H9 (cell line): ENCODE measurements around the gene CHADL. TPM values are rescaled to one million over a fixed set of nuclear protein-coding genes. Genes with fewer than 3 reads are reported as not detected.

Source experiments
- DNase-seq: peaks from one replicate; pipeline ENCODE4 v3.0.0-alpha.2; 2017
- H2AFZ ChIP-seq: one replicate; pipeline ENCODE4 v1.6.1; 2013; ENCODE audit warnings: mild to moderate bottlenecking, low read length, control low read depth, moderate library complexity
- H2AK5ac ChIP-seq: 2 replicates; pipeline ENCODE4 v1.6.1; 2013; ENCODE audit warnings: low read length, control low read depth, mixed read lengths; ENCODE audit not compliant: insufficient read length
- H2BK120ac ChIP-seq: one replicate; pipeline ENCODE4 v1.6.1; 2013; ENCODE audit warnings: low read depth, mild to moderate bottlenecking, low read length, control low read depth, inconsistent platforms; ENCODE audit not compliant: poor library complexity, severe bottlenecking
- H2BK12ac ChIP-seq: 2 replicates; pipeline ENCODE4 v1.6.1; 2013; ENCODE audit warnings: low read length, control low read depth, mixed read lengths, low read depth; ENCODE audit not compliant: insufficient read length
- H2BK15ac ChIP-seq: 2 replicates; pipeline ENCODE4 v1.6.1; 2013; ENCODE audit warnings: low read depth, low read length, control low read depth
- H2BK20ac ChIP-seq: one replicate; pipeline ENCODE4 v1.6.1; 2013; ENCODE audit warnings: low read depth, mild to moderate bottlenecking, low read length, control low read depth, inconsistent platforms; ENCODE audit not compliant: poor library complexity, severe bottlenecking
- H2BK5ac ChIP-seq: 2 replicates; pipeline ENCODE4 v1.6.1; 2013; ENCODE audit warnings: low read length, control low read depth, mixed read lengths; ENCODE audit not compliant: insufficient read length
- H3K14ac ChIP-seq: 2 replicates; pipeline ENCODE4 v1.6.1; 2013; ENCODE audit warnings: low read length, control low read depth; ENCODE audit not compliant: insufficient read depth
- H3K18ac ChIP-seq: 2 replicates; pipeline ENCODE4 v1.6.1; 2013; ENCODE audit warnings: low read depth, mild to moderate bottlenecking, mixed read lengths, low read length, control low read depth; ENCODE audit not compliant: insufficient read length
- H3K23ac ChIP-seq: 2 replicates; pipeline ENCODE4 v1.6.1; 2013; ENCODE audit warnings: low read length, control low read depth, mixed read lengths, low read depth; ENCODE audit not compliant: insufficient read length
- H3K23me2 ChIP-seq: 2 replicates; pipeline ENCODE4 v1.6.1; 2013; ENCODE audit warnings: low read depth, mild to moderate bottlenecking, mixed read lengths, low read length, control low read depth; ENCODE audit not compliant: insufficient read length, poor library complexity, severe bottlenecking
- H3K27ac ChIP-seq: 2 replicates; pipeline ENCODE4 v1.5.1; 2013; ENCODE audit warnings: low read length, control low read depth, mixed read lengths, low read depth; ENCODE audit not compliant: insufficient read length
- H3K27me3 ChIP-seq: 2 replicates; pipeline ENCODE4 v1.6.1; 2013; ENCODE audit warnings: low read length, control low read depth, inconsistent platforms; ENCODE audit not compliant: insufficient read depth
- H3K4ac ChIP-seq: 2 replicates; pipeline ENCODE4 v1.6.1; 2013; ENCODE audit warnings: low read depth, mild to moderate bottlenecking, control low read depth, inconsistent platforms, low read length, moderate library complexity
- H3K4me1 ChIP-seq: 2 replicates; pipeline ENCODE4 v1.6.1; 2013; ENCODE audit warnings: low read length, control low read depth, inconsistent platforms; ENCODE audit not compliant: insufficient read depth
- H3K4me2 ChIP-seq: 2 replicates; pipeline ENCODE4 v1.6.1; 2013; ENCODE audit warnings: low read length, control low read depth, mixed read lengths; ENCODE audit not compliant: insufficient read length, insufficient read depth
- H3K56ac ChIP-seq: 2 replicates; pipeline ENCODE4 v1.6.1; 2013; ENCODE audit warnings: low read depth, mild to moderate bottlenecking, mixed read lengths, low read length, control low read depth; ENCODE audit not compliant: insufficient read length
- H3K79me1 ChIP-seq: 2 replicates; pipeline ENCODE4 v1.6.1; 2013; ENCODE audit warnings: low read depth, mild to moderate bottlenecking, moderate library complexity, low read length, control low read depth, inconsistent platforms; ENCODE audit not compliant: insufficient read depth, poor library complexity, severe bottlenecking
- H3K79me2 ChIP-seq: 2 replicates; pipeline ENCODE4 v1.6.1; 2013; ENCODE audit warnings: low read length, control low read depth, inconsistent platforms; ENCODE audit not compliant: insufficient read depth
- H3K9ac ChIP-seq: 2 replicates; pipeline ENCODE4 v1.6.1; 2013; ENCODE audit warnings: low read length, control low read depth, mixed read lengths; ENCODE audit not compliant: insufficient read length; ENCODE audit errors: extremely low read depth
- H3K9me3 ChIP-seq: one replicate; pipeline ENCODE4 v1.6.1; 2013; ENCODE audit warnings: low read depth, low read length, inconsistent platforms; ENCODE audit not compliant: control insufficient read depth
- H3T11ph ChIP-seq: one replicate; pipeline ENCODE4 v1.6.1; 2013; ENCODE audit warnings: mild to moderate bottlenecking, low read length, control low read depth, inconsistent platforms
- H4K20me1 ChIP-seq: one replicate; pipeline ENCODE4 v1.6.1; 2013; ENCODE audit not compliant: control insufficient read depth, insufficient read length, insufficient read depth
- H4K5ac ChIP-seq: 2 replicates; pipeline ENCODE4 v1.6.1; 2013; ENCODE audit warnings: low read depth, mild to moderate bottlenecking, mixed read lengths, low read length, control low read depth; ENCODE audit not compliant: insufficient read length
- H4K8ac ChIP-seq: replicated peaks from 2 replicates; pipeline ENCODE4 v1.6.1; 2013; ENCODE audit warnings: low read length, control low read depth, mixed read lengths, low read depth; ENCODE audit not compliant: insufficient read length
- H4K91ac ChIP-seq: 2 replicates; pipeline ENCODE4 v1.6.1; 2013; ENCODE audit warnings: low read depth, mild to moderate bottlenecking, moderate library complexity, mixed read lengths, low read length, control low read depth; ENCODE audit not compliant: insufficient read length
- H3K27ac Mint-ChIP-seq, 3 experiments: 2 replicates in 2 of 3; 3 replicates in 1 of 3; pipeline ENCODE4 v1.8.0; 2020 to 2021; ENCODE audit warnings: mixed read lengths in 3 of 3, mild to moderate bottlenecking in 1 of 3, moderate library complexity in 1 of 3
- H3K27me3 Mint-ChIP-seq: 2 replicates; pipeline ENCODE4 v1.8.0; 2021; ENCODE audit warnings: low read depth, mild to moderate bottlenecking, moderate library complexity, mixed read lengths
- H3K36me3 Mint-ChIP-seq, 3 experiments: 2 replicates in 2 of 3; 3 replicates in 1 of 3; pipeline ENCODE4 v1.8.0; 2020 to 2021; ENCODE audit warnings: low read depth in 3 of 3, mixed read lengths in 3 of 3; ENCODE audit not compliant: insufficient read depth in 1 of 3
- H3K4me1 Mint-ChIP-seq, 2 experiments: 2 replicates each; pipeline ENCODE4 v1.8.0; 2020; ENCODE audit warnings: mixed read lengths in 2 of 2
- H3K4me3 Mint-ChIP-seq, 2 experiments: 2 replicates in 1 of 2; 3 replicates in 1 of 2; pipeline ENCODE4 v1.8.0; 2020 to 2021; ENCODE audit warnings: mild to moderate bottlenecking in 2 of 2, mixed read lengths in 2 of 2, moderate library complexity in 1 of 2
- H3K9me3 Mint-ChIP-seq, 2 experiments: 2 replicates in 1 of 2; 3 replicates in 1 of 2; pipeline ENCODE4 v1.8.0; 2020; ENCODE audit warnings: mild to moderate bottlenecking in 2 of 2, mixed read lengths in 2 of 2, moderate library complexity in 1 of 2
- WGBS: extraction: QIAGEN DNeasy Blood & Tissue Kit; methylation state at CpG from one replicate; pipeline ENCODE4 v1.1.7; 2013; ENCODE audit warnings: missing lambda C conversion rate, low lambda C conversion rate, mixed read lengths; ENCODE audit not compliant: insufficient read length; ENCODE audit errors: extremely low coverage; 5-methylcytosine and 5-hydroxymethylcytosine counted together
- total RNA-seq: library from RNA; stranded (reverse); gene quantifications from 2 replicates; pipeline ENCODE4 v1.2.1, GENCODE V29; 2021
- TF ChIP-seq, protein P1 (sequence below): fragments of 200-600 bp; sonication (generic); conservative IDR thresholded peaks from 3 replicates; pipeline ENCODE4 v1.8.0; 2021; ENCODE audit warnings: antibody characterized with exemption, mild to moderate bottlenecking

The CHADL gene
- total RNA-seq, 1 experiment from 2014 or later, result 1.6 TPM

DNA sequence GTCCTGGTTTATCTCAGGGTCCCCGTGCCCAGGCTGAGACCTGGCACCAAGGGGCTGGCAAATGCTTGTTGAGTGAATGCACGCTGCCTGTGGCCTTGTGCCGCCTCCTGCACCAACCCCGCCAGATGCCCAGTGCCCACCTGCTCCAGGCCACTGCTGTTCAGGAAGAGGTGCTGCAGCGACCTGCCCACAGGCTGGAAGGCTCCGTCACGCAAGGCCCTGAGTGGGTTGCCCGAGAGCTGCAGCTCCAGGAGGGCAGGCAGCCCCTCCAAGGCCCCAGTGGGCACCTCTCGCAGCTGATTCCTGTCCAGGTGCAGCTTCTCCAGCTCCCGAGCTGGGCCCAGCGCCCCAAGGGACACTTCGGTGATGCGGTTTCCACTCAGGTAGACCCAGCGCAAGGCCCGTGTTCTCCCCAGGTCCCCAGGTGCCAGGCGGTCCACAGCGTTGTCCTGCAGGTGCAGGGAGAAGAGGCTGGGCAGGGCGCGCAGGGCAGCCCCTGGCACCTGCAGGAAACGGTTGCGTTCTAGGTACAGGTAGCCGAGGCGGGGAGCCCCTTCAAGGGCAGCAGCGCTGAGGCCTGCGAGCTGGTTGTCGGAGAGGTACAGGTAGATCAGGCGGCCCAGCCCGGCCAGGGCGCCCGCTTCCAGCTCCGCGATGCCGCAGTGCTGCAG is 3.6 kb downstream of the CHADL start:
- Histone ChIP-seq H3K4me1 (no peaks in the 10 kb centered on the region), H4K91ac (no peak overlapping the region), H2AFZ (no peak overlapping the region), H3T11ph (no peak overlapping the region), H3K79me2 (no peaks in the 10 kb centered on the region), H2BK120ac (no peak overlapping the region), H4K5ac (no peak overlapping the region), H3K27ac (no peak overlapping the region), H3K4ac (no peak overlapping the region), H3K27me3 (no peaks in the 10 kb centered on the region), H3K14ac (no peak overlapping the region), H2AK5ac (no peak overlapping the region), H3K56ac (no peak overlapping the region), H2BK15ac (no peak overlapping the region), H3K23me2 (no peaks in the 10 kb centered on the region), H3K9ac (no peak overlapping the region), H2BK12ac (no peak overlapping the region), H3K4me2 (no peak overlapping the region), H3K23ac (no peak overlapping the region), H2BK5ac (no peak overlapping the region), H3K79me1 (no peaks in the 10 kb centered on the region), H4K8ac (no peak overlapping the region), H3K18ac (no peak overlapping the region), H2BK20ac (no peak overlapping the region), H3K9me3 (no peaks in the 10 kb centered on the region), H4K20me1 (no peaks in the 10 kb centered on the region)
- Mint-ChIP-seq H3K27me3 (peaks cover 5% of the 10 kb centered on the region), H3K4me1 (peaks cover 14% of the 10 kb centered on the region in 2 experiments), H3K36me3 (no peaks in the 10 kb centered on the region), H3K4me3 (peak overlapping the region; percentile 42 to 60; a peak in 4 of 5 replicates), H3K27ac (no peak overlapping the region; a peak in 1 of 7 replicates), H3K9me3 (no peaks in the 10 kb centered on the region)
- WGBS, result no CpG with 5 or more reads among the region's 33 CpGs
- TF ChIP-seq, protein P1, sequence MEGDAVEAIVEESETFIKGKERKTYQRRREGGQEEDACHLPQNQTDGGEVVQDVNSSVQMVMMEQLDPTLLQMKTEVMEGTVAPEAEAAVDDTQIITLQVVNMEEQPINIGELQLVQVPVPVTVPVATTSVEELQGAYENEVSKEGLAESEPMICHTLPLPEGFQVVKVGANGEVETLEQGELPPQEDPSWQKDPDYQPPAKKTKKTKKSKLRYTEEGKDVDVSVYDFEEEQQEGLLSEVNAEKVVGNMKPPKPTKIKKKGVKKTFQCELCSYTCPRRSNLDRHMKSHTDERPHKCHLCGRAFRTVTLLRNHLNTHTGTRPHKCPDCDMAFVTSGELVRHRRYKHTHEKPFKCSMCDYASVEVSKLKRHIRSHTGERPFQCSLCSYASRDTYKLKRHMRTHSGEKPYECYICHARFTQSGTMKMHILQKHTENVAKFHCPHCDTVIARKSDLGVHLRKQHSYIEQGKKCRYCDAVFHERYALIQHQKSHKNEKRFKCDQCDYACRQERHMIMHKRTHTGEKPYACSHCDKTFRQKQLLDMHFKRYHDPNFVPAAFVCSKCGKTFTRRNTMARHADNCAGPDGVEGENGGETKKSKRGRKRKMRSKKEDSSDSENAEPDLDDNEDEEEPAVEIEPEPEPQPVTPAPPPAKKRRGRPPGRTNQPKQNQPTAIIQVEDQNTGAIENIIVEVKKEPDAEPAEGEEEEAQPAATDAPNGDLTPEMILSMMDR, result no peak; the same call in 2 of the 3 replicates
- peak; percentile 92 for DNase-seq
